NT2/D1 (cell line): ENCODE measurements around the gene GAREM1.

Experiments used
- SUZ12 ChIP-seq: IDR thresholded peaks from 2 replicates; pipeline ENCODE4 v1.6.1; 2011; ENCODE audit not compliant: insufficient read length, insufficient read depth; ENCODE audit errors: extremely low read depth
- YY1 ChIP-seq: IDR thresholded peaks from 2 replicates; pipeline ENCODE4 v1.6.1; 2011; ENCODE audit not compliant: insufficient read length, insufficient read depth

- TF ChIP-seq YY1 (no peak), SUZ12 (no peak)
These were observed 12.3 kb upstream of the GAREM1 start for GRCh38 chr18:32483002-32483401.
